K562 (cell line): ENCODE results near the gene PDE4D. TPM values are rescaled to one million over a fixed set of nuclear protein-coding genes. Genes with fewer than 3 reads are reported as not detected.

ENCODE experiments used
- ATAC-seq: fragments of 200-7000 bp; cut with Tn5 transposase; 3 replicates; pipeline ENCODE4 v1.9.1; 2020; ENCODE audit warnings: moderate library complexity
- BruUV-seq: library from RNA; stranded (reverse); fragments of 400-500 nt; replicated peaks from 2 replicates; lab custom pipeline; 2021; lab: Mats Ljungman, UMichigan
- CTCF ChIA-PET: fragments of 300-600 bp; formaldehyde crosslinking; extraction: SDS; loops from one replicate; lab custom pipeline; 2021; ENCODE audit warnings: low intra/inter-chr PET ratio; lab: Yijun Ruan, JAX
- POLR2A ChIA-PET: fragments of 300-600, 350-650 bp; sonication (Branson Sonifier 250); formaldehyde crosslinking; extraction: SDS; loops from one replicate; lab custom pipeline; 2021; ENCODE audit warnings: antibody characterized with exemption, inconsistent platforms; lab: Yijun Ruan, JAX
- DNase-seq, 4 experiments: peaks; one replicate each; pipeline versions ENCODE4 v3.0.0 to v3.0.0-alpha.2; 2011 to 2018; ENCODE audit warnings: low spot score in 3 of 4, mixed read lengths in 3 of 4; ENCODE audit errors: extremely low read depth in 1 of 4
- FAIRE-seq: peaks from 2 replicates; lab custom pipeline; 2011; peaks lifted over from hg19 to GRCh38; lab: Jason Lieb, UNC
- H2AFZ ChIP-seq: 2 replicates; pipeline ENCODE4 v1.6.0; 2011; ENCODE audit warnings: low read depth, low read length, control low read depth, inconsistent platforms
- H3K27ac ChIP-seq: fragments of 200-600 bp; 3 replicates; pipeline ENCODE4 v1.8.0; 2011; ENCODE audit warnings: low read depth, mild to moderate bottlenecking, control low read depth, inconsistent platforms, low read length, moderate library complexity, mixed read lengths; ENCODE audit errors: extremely low read depth
- H3K27me3 ChIP-seq, 2 experiments: fragments of 300-600 bp in 1 of 2; 2 replicates in 1 of 2; 3 replicates in 1 of 2; pipeline versions ENCODE4 v1.6.0 to v1.8.0; 2011; ENCODE audit warnings: inconsistent platforms in 2 of 2, low read length in 2 of 2, mild to moderate bottlenecking in 1 of 2, mixed read lengths in 1 of 2, moderate library complexity in 1 of 2; ENCODE audit not compliant: control insufficient read depth in 2 of 2, insufficient read depth in 2 of 2
- H3K36me3 ChIP-seq: fragments of 300-600 bp; 3 replicates; pipeline ENCODE4 v1.8.0; 2011; ENCODE audit warnings: mild to moderate bottlenecking, low read length, inconsistent platforms; ENCODE audit not compliant: control insufficient read depth, insufficient read depth
- H3K4me1 ChIP-seq, 2 experiments: fragments of 200-600 bp in 1 of 2; replicated peaks in 1 of 2; 2 replicates in 1 of 2; 3 replicates in 1 of 2; pipeline versions ENCODE4 v1.5.1 to v1.8.0; 2011; ENCODE audit warnings: inconsistent platforms in 2 of 2, low read length in 2 of 2, mild to moderate bottlenecking in 1 of 2, mixed read lengths in 1 of 2, moderate library complexity in 1 of 2; ENCODE audit not compliant: control insufficient read depth in 2 of 2, insufficient read depth in 2 of 2
- H3K4me2 ChIP-seq: 2 replicates; pipeline ENCODE4 v1.6.1; 2011; ENCODE audit warnings: low read length, control low read depth, inconsistent platforms, mixed read lengths; ENCODE audit not compliant: insufficient read depth
- H3K4me3 ChIP-seq: fragments of 200-600 bp; sonication (generic), shearing (Covaris generic); 2 replicates; pipeline ENCODE4 v1.5.1; 2016; ENCODE audit warnings: control low read depth, inconsistent platforms
- H3K79me2 ChIP-seq: fragments of 200-600 bp; 3 replicates; pipeline ENCODE4 v1.8.0; 2011; ENCODE audit warnings: low read length, inconsistent platforms; ENCODE audit not compliant: control insufficient read depth, insufficient read depth
- H3K9ac ChIP-seq, 2 experiments: 2 replicates each; pipeline versions ENCODE4 v1.6.0 to v1.6.1; 2011; ENCODE audit warnings: low read depth in 2 of 2, low read length in 2 of 2, control low read depth in 1 of 2, inconsistent platforms in 1 of 2, mild to moderate bottlenecking in 1 of 2, mixed read lengths in 1 of 2; ENCODE audit not compliant: insufficient read depth in 1 of 2
- H3K9me1 ChIP-seq: one replicate; pipeline ENCODE4 v1.6.0; 2011; ENCODE audit warnings: inconsistent platforms, mild to moderate bottlenecking, low read length, moderate library complexity; ENCODE audit not compliant: control insufficient read depth, insufficient read depth
- H3K9me3 ChIP-seq: replicated peaks from 2 replicates; pipeline ENCODE4 v1.5.1; 2011; ENCODE audit warnings: low read depth, low read length, inconsistent platforms; ENCODE audit not compliant: control insufficient read depth, insufficient read depth
- H4K20me1 ChIP-seq: replicated peaks from 2 replicates; pipeline ENCODE4 v1.6.1; 2011; ENCODE audit warnings: low read length, inconsistent platforms, mixed read lengths; ENCODE audit not compliant: control insufficient read depth, insufficient read depth
- ESRRB ChIP-seq: fragments of 250-450 bp; sonication (Bioruptor Pico); IDR thresholded peaks from 2 replicates; pipeline ENCODE4 v1.5.0; 2020; ENCODE audit warnings: mild to moderate bottlenecking, moderate library complexity, borderline replicate concordance
- FOXK1 ChIP-seq: sonication (generic); formaldehyde crosslinking; IDR thresholded peaks from 2 replicates; pipeline ENCODE4 v1.8.0; 2022; ENCODE audit warnings: missing genetic modification reagents, mild to moderate bottlenecking, borderline replicate concordance
- PBX2 ChIP-seq, 2 experiments: IDR thresholded peaks in 1 of 2; conservative IDR thresholded peaks in 1 of 2; 2 replicates each; pipeline ENCODE4 v1.6.1; 2016; ENCODE audit warnings: low read depth in 2 of 2, mild to moderate bottlenecking in 1 of 2, missing compliant biosample characterization in 1 of 2, missing genetic modification characterization in 1 of 2, moderate library complexity in 1 of 2
- SMARCC2 ChIP-seq: fragments of 450-650 bp; IDR thresholded peaks from 2 replicates; pipeline ENCODE4 v1.6.1; 2017; ENCODE audit warnings: antibody characterized with exemption, moderate library complexity, mild to moderate bottlenecking, low read depth
- TARDBP ChIP-seq: fragments of 450-650 bp; IDR thresholded peaks from 2 replicates; pipeline ENCODE4 v1.6.1; 2016
- ZNF239 ChIP-seq: fragments of 250-450 bp; sonication (Bioruptor Pico); IDR thresholded peaks from 2 replicates; pipeline ENCODE4 v1.4.0; 2020; ENCODE audit warnings: mild to moderate bottlenecking
- ZNF316 ChIP-seq: fragments of 450-650 bp; IDR thresholded peaks from 2 replicates; pipeline ENCODE4 v1.6.1; 2016
- WGBS: fragments of 100-300 bp; shearing (Covaris generic); methylation state at CpG from one replicate; pipeline ENCODE4 v1.1.6; 2016; ENCODE audit warnings: low coverage, mixed read lengths; ENCODE audit not compliant: insufficient coverage; ENCODE audit errors: missing lambda C conversion rate; 5-methylcytosine and 5-hydroxymethylcytosine counted together
- in situ Hi-C: fragments of 300-500 bp; cut with MboI; formaldehyde crosslinking; loops from 4 replicates; pipeline ENCODE4 v1.15.0; 2018; ENCODE audit warnings: inconsistent platforms, mixed read lengths
- intact Hi-C: fragments of 100-400 bp; cut with micrococcal nuclease; formaldehyde crosslinking; loops from 2 replicates; pipeline ENCODE4 v1.14.2; 2022
- polyA plus RNA-seq, 8 experiments: library from polyadenylated mRNA; depleted of rRNA in 4 of 8; stranded (reverse) in 5 of 8; unstranded in 3 of 8; fragments of >200 nt; fragmentation: Nextera tagmentation in 2 of 8; fragmentation: Illumina TruSeq in 1 of 8; extraction: Ambion mirVana in 2 of 8; extraction: Trizol in 1 of 8; gene quantifications; 2 replicates each; pipeline versions ENCODE4 v1.2.1 to v1.2.3, GENCODE V29; 2011 to 2014; ENCODE audit warnings: inconsistent platforms in 1 of 8, missing spikeins in 1 of 8
- total RNA-seq, 7 experiments: library from RNA; depleted of rRNA in 6 of 7; stranded (reverse); fragments of >200 nt in 6 of 7; fragmentation: Illumina TruSeq in 2 of 7; extraction: Trizol in 2 of 7; gene quantifications; 2 replicates each; pipeline versions ENCODE4 v1.2.1 to v1.2.3, GENCODE V29; 2011 to 2021; ENCODE audit warnings: low replicate concordance in 1 of 7

The PDE4D gene
- total and polyA plus RNA-seq, 9 of the 15 experiments (the other 6 are each of a cell fraction or from before 2014, with no cell fraction given), result 0.04 to 0.46 (median 0.13) TPM

GRCh38 chr5:59207401-59207800, 686.1 kb downstream of the PDE4D start:
- Histone ChIP-seq H3K4me3 (no peak overlapping the region), H3K9me3 (no peaks in the 10 kb centered on the region), H3K9ac (no peak overlapping the region), H3K79me2 (no peaks in the 10 kb centered on the region), H3K4me2 (no peak overlapping the region), H3K4me1 (no peaks in the 10 kb centered on the region), H4K20me1 (no peaks in the 10 kb centered on the region), H3K9me1 (no peaks in the 10 kb centered on the region), H2AFZ (no peak overlapping the region), H3K27me3 (no peaks in the 10 kb centered on the region), H3K36me3 (no peaks in the 10 kb centered on the region), H3K27ac (no peak overlapping the region)
- DNase-seq (no peak), ATAC-seq (no peak), FAIRE-seq (no peak)
- in situ Hi-C loops, result no loop called here
- POLR2A ChIA-PET, result no interaction called here
- CTCF ChIA-PET, result no interaction called here
- TF ChIP-seq FOXK1, result no peak
- TF ChIP-seq ZNF316, result 0 out of 2 replicates have a peak, but pooled peaks have one; percentile 10
- intact Hi-C loops, result no loop called here
- 0% methylated on average over 1 of the region's 1 CpG for WGBS
- BruUV-seq, result no TSS peak

DNA sequence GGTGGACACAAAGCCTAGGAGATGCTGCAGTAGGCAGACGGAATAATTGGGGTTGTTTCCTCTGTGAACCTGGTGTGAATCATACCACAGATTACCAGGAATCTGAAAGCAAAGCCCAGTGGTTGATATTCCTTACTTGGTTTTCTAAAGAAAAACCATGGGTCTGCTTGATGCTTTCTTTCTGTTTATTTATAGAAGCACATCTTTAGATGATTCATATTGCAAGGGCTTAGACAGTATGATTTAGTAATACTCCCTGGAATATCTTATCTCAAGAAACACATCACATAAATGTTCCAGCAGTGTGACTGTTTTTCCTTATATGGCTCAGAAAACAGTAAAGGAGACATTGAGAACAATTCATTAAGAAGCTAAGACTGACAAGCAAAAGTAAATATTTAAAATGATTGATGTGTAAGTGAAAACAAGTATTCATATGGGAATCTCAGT, 687.4 kb downstream of the PDE4D start:
- BruUV-seq, result no TSS peak
- ChIA-PET CTCF (no interaction called here), POLR2A (no interaction called here)
- Histone ChIP-seq H2AFZ (no peak overlapping the region), H3K79me2 (no peaks in the 10 kb centered on the region), H3K9me3 (no peaks in the 10 kb centered on the region), H3K9me1 (no peaks in the 10 kb centered on the region), H3K9ac (no peak overlapping the region), H4K20me1 (no peaks in the 10 kb centered on the region), H3K27me3 (no peaks in the 10 kb centered on the region), H3K27ac (no peak overlapping the region), H3K4me2 (no peak overlapping the region), H3K4me3 (no peak overlapping the region), H3K4me1 (no peaks in the 10 kb centered on the region), H3K36me3 (no peaks in the 10 kb centered on the region)
- ATAC-seq, result no peak
- FAIRE-seq, result no peak
- 0% methylated on average over 1 of the region's 1 CpG for WGBS
- in situ Hi-C loops, result no loop called here
- no peak for DNase-seq
- intact Hi-C loops, result no loop called here
- TF ChIP-seq SMARCC2 (no peak), PBX2 (CRISPR knock-in tag; IDR thresholded peaks at IDR 0.05; ENCODE audit: low read depth) (no peak), PBX2 (tag; conservative IDR thresholded peaks at IDR 0.05; ENCODE audit: low read depth) (no peak), ZNF239 (CRISPR knock-in tag) (no peak), ESRRB (CRISPR knock-in tag) (no peak), TARDBP (no peak)
